ENCODE data around the gene CCDC24.

DNA sequence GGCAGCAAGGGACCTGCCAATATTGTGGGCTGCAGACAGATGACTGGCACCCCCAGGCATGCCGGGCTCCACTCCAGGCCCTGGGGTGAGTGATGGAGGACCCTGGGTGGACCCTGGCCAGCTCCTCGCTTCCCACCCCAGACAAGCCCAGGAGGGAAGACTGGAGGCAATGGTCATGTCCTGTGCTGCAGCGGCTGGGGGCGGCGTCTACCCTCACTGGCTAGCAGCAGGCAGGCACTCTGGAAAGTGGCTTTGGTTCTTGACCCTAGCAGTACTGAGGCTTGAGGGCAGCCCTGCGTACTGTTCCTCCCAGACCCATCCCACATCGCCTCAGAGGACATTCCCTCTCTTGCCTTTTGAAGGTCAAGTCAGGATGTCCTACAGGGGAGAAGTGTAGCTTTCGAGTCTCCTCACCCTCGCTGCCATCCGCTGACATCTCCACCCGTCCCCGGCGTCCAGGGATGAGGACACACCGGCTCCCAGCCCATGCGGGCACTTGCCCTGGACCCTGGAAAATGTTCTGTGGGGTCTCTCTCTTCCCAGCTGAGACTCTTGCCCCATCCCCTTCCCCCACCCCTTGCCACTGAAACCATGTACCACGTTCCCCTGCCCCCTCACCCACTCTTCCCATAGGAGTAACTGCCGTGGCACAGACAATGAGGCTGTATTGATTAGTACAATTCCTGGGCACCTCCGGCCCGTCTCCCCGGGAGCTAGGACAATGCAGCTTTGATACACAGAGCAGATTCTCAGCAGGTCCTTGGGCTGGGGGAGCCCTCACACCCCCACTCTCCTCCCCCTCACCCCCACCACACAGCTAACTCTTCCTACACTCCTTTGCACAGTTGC, 24.9 kb downstream of the CCDC24 start:
- TF ChIP-seq, protein P1, sequence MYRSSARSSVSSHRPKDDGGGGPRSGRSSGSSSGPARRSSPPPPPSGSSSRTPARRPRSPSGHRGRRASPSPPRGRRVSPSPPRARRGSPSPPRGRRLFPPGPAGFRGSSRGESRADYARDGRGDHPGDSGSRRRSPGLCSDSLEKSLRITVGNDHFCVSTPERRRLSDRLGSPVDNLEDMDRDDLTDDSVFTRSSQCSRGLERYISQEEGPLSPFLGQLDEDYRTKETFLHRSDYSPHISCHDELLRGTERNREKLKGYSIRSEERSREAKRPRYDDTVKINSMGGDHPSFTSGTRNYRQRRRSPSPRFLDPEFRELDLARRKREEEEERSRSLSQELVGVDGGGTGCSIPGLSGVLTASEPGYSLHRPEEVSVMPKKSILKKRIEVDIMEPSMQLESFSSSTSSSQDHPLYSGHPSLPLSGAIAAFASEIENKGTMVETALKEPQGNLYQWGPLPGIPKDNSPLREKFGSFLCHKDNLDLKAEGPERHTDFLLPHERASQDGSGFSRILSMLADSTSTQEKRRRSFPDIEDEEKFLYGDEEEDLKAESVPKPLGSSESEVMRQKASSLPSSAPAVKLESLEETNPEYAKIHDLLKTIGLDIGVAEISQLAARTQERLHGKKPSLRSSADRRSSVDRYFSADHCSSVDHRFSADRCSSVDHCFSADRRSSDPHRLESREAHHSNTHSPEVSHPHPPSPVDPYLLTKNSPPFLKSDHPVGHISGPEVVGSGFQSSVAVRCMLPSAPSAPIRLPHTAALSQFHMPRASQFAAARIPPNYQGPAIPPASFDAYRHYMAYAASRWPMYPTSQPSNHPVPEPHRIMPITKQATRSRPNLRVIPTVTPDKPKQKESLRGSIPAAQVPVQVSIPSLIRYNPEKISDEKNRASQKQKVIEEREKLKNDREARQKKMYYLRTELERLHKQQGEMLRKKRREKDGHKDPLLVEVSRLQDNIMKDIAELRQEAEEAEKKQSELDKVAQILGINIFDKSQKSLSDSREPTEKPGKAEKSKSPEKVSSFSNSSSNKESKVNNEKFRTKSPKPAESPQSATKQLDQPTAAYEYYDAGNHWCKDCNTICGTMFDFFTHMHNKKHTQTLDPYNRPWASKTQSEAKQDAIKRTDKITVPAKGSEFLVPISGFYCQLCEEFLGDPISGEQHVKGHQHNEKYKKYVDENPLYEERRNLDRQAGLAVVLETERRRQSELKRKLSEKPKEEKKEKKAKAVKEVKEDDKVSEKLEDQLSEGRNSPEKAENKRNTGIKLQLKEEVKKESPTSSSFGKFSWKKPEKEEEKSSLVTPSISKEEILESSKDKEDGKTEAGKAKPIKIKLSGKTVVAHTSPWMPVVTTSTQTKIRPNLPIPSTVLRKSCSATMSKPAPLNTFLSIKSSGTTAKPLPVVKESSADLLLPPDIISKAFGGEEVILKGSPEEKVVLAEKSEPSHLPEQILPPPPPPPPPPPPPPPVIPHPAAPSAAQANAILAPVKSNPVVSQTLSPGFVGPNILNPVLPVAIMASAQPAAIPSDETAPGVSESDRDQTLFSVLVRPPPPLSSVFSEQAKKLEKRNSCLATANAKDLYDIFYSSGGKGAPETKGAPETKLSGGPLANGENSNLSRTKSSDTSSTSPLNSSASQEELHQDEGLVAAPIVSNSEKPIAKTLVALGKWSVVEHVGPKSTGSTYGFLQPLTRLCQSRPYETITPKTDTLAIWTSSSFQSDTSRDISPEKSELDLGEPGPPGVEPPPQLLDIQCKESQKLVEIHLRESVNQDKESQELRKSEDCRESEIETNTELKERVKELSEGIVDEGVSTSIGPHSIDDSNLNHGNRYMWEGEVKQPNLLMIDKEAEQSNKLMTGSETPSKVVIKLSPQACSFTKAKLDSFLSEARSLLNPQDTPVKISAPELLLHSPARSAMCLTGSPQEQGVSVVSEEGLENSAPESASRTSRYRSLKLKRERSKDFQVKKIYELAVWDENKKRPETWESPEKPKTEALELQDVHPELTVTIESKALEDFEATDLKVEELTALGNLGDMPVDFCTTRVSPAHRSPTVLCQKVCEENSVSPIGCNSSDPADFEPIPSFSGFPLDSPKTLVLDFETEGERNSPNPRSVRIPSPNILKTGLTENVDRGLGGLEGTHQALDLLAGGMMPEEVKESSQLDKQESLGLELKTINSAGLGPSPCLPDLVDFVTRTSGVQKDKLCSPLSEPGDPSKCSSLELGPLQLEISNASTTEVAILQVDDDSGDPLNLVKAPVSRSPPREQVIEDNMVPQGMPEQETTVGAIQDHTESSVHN (IDR thresholded peaks at IDR 0.05; ENCODE audit: borderline replicate concordance in 1 of 2, low read depth in 1 of 2), result no peak
- no peak for TF ChIP-seq SMC3 (conservative IDR thresholded peaks at IDR 0.05; ENCODE audit: insufficient read depth, low read depth, low read length)
- TF ChIP-seq, protein P2, sequence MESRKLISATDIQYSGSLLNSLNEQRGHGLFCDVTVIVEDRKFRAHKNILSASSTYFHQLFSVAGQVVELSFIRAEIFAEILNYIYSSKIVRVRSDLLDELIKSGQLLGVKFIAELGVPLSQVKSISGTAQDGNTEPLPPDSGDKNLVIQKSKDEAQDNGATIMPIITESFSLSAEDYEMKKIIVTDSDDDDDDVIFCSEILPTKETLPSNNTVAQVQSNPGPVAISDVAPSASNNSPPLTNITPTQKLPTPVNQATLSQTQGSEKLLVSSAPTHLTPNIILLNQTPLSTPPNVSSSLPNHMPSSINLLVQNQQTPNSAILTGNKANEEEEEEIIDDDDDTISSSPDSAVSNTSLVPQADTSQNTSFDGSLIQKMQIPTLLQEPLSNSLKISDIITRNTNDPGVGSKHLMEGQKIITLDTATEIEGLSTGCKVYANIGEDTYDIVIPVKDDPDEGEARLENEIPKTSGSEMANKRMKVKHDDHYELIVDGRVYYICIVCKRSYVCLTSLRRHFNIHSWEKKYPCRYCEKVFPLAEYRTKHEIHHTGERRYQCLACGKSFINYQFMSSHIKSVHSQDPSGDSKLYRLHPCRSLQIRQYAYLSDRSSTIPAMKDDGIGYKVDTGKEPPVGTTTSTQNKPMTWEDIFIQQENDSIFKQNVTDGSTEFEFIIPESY (CRISPR knock-in tag; IDR thresholded peaks at IDR 0.05), result no peak
- no peak for TF ChIP-seq MTA3 (IDR thresholded peaks at IDR 0.05; ENCODE audit: borderline replicate concordance)
- no peak for TF ChIP-seq ZNF3 (CRISPR knock-in tag; IDR thresholded peaks at IDR 0.05)
